Peyer's patch (tissue), 4 donors: ENCODE results near the gene SMYD4.

ENCODE experiments used
- CTCF ChIP-seq, 6 experiments: fragments of 450-650 bp in 4 of 6; fragments of 200-600 bp in 2 of 6; sonication (generic) in 1 of 6; IDR thresholded peaks; one replicate each; pipeline ENCODE4 v1.5.1; 2017 to 2019; ENCODE audit warnings: antibody characterized with exemption in 6 of 6, mild to moderate bottlenecking in 3 of 6, moderate library complexity in 1 of 6
- POLR2A ChIP-seq, 2 donors: fragments of 450-650 bp; IDR thresholded peaks; one replicate each; pipeline ENCODE4 v1.5.1; 2017; ENCODE audit warnings: antibody characterized with exemption in 2 of 2, mild to moderate bottlenecking in 2 of 2, moderate library complexity in 2 of 2

DNA sequence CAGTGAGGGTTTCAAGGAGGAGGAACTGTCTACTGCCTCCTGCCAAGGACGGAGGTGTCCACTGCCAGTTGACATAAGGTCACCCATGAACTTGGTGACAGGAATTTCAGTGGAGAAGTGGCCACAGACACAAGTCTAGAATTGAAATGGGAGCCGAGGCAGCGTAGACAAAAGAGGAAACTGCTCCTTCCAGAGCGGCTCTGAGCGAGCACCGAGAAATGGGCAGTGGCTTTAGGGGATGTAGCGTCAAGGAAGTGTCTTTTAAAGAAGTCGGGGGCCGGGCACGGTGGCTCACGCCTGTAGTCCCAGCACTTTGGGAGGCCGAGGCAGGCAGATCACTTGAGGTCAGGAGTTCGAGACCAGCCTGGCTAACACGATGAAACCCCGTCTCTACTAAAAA, 70.9 kb downstream of the SMYD4 start:
- TF ChIP-seq CTCF (IDR thresholded peaks at IDR 0.05) (no peak), POLR2A (IDR thresholded peaks at IDR 0.05) (no peak)
